Natural killer cell treated with Interleukin-12 subunit alpha and Interleukin-12 subunit beta and Interleukin-15 and Interleukin-18, amount 100 ng/mL, for 72 hours (primary cell): Measurements from ENCODE around the gene GATB. TPM values are rescaled to one million over a fixed set of nuclear protein-coding genes. Genes with fewer than 3 reads are reported as not detected.

Experiments
- ATAC-seq, 2 donors: fragments of 150-1000 bp; cut with Tn5 transposase in 1 of 2; sonication (Bioruptor Pico), chemical (Tn5 transposase) in 1 of 2; 2 replicates each; pipeline ENCODE4 v1.10.0; 2021
- DNase-seq: peaks from one replicate; pipeline ENCODE4 v3.0.0; 2022; ENCODE audit warnings: low spot score
- H3K27ac Mint-ChIP-seq, 2 donors: 1 replicate in 1 of 2; 2 replicates in 1 of 2; pipeline ENCODE4 v1.8.0; 2022; ENCODE audit warnings: mixed read lengths in 2 of 2, mild to moderate bottlenecking in 1 of 2, moderate library complexity in 1 of 2
- H3K27me3 Mint-ChIP-seq, 2 donors: 1 replicate in 1 of 2; 2 replicates in 1 of 2; pipeline ENCODE4 v1.8.0; 2022; ENCODE audit warnings: mixed read lengths in 2 of 2
- H3K36me3 Mint-ChIP-seq: one replicate; pipeline ENCODE4 v1.8.0; 2022; ENCODE audit warnings: mixed read lengths
- H3K4me1 Mint-ChIP-seq, 2 donors: 1 replicate in 1 of 2; 2 replicates in 1 of 2; pipeline ENCODE4 v1.8.0; 2022; ENCODE audit warnings: low read depth in 2 of 2, mixed read lengths in 2 of 2, mild to moderate bottlenecking in 1 of 2
- H3K4me3 Mint-ChIP-seq: one replicate; pipeline ENCODE4 v1.8.0; 2022; ENCODE audit warnings: mixed read lengths
- H3K9me3 Mint-ChIP-seq: 2 replicates; pipeline ENCODE4 v1.8.0; 2022; ENCODE audit warnings: mixed read lengths
- total RNA-seq, 2 donors: library from RNA; stranded (reverse); gene quantifications; one replicate each; pipeline ENCODE4 v1.2.3, GENCODE V29; 2022

The GATB gene
- total RNA-seq, 2 donors from 2014 or later = 15.4 to 18.4 TPM

DNA sequence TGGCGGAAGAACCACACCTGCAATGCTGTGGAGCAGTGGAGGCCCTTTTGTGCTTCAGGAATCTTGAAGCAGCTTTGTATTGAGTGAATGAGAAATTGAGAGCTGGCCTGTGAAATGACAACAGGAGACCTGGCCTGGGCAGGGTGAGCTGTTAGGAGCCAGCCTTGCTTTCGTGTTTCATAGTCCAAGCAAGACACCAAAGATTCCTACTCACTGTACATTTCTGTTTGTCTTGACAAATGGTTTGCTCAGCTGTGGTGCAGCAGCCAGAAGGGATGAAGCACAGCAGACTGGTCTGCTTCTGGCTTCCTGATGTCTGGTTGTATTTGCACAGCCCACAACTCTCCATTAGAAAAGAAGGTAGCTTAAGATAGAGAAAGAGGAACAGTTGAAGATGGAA, 96.5 kb downstream of the GATB start:
- ATAC-seq (no peak), DNase-seq (no peak)
- Mint-ChIP-seq H3K9me3 (no peaks in the 10 kb centered on the region), H3K27me3 (peaks cover 0 to 4% of the 10 kb centered on the region in 2 donors), H3K4me1 (no peaks in the 10 kb centered on the region), H3K36me3 (no peaks in the 10 kb centered on the region), H3K27ac (no peak overlapping the region), H3K4me3 (no peak overlapping the region)

DNA sequence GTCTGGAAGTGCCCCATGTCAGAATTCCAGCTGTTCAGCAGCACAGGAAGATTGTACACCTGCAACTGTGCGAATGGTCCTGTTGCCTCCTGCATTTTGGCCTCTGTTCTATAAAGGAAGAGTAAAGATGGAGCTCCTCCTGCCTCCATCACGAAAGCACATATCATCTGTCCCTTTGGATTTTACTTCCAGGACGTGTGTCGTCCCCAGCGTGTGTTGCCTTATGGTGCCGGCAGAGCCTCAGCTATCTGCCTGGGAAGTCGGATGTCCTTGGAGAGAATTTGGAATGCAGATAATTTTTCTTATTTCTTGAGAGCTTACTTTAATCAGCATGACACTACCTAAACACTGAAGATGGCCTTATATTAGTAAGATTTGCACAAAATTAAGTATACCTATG, 97.7 kb downstream of the GATB start:
- Mint-ChIP-seq H3K9me3 (no peaks in the 10 kb centered on the region), H3K27me3 (peaks cover 0 to 4% of the 10 kb centered on the region in 2 donors), H3K4me3 (no peak overlapping the region), H3K4me1 (no peaks in the 10 kb centered on the region), H3K36me3 (no peaks in the 10 kb centered on the region), H3K27ac (no peak overlapping the region)
- ATAC-seq = no peak
- no peak for DNase-seq

DNA sequence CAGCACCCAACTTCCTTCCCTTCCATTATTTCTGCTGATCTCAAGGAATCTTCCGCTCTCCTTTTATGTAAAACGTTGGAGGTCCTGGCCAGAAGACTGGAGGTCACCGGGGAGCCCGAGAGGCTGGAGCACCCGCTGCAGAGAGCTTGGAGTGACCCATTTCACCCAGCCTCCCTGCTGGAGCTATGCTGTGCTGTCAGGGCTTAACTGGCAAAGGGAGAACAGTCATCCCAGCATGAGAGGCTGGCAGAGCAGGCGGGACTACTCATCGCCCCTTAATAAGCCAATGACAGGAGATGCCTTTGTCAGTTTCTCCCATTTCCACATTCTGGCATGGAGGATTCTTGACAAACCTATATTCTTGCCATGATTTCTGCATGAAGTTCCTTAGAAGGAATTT, 98.9 kb downstream of the GATB start:
- Mint-ChIP-seq H3K27ac (no peak overlapping the region), H3K9me3 (no peaks in the 10 kb centered on the region), H3K4me3 (no peak overlapping the region), H3K4me1 (no peaks in the 10 kb centered on the region), H3K36me3 (no peaks in the 10 kb centered on the region), H3K27me3 (peaks cover 0 to 4% of the 10 kb centered on the region in 2 donors)
- no peak for ATAC-seq
- DNase-seq = no peak

DNA sequence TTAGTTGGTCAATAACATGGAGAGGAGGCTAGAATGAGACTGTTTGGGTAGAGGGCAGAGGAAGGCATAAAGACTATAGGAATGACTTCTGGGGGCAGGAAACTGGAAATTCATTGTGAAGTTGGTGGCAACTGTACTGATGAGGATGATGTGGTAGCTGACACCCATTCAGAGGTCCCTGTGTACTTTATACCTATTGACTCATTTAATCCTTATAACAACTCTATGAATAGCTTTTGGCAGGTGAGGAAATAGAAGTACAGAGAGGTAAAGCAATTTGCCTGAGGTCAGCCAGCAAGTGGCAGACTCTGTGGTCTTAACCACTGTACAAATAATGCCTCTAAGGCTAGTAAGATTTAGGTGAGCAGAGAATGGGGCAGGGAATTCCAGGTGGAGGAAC, 100.1 kb downstream of the GATB start:
- ATAC-seq (no peak), DNase-seq (no peak)
- no peaks in the 10 kb centered on the region for H3K9me3 Mint-ChIP-seq
- no peaks in the 10 kb centered on the region for H3K4me1 Mint-ChIP-seq
- peaks cover 7% of the 10 kb centered on the region in 2 donors for H3K27me3 Mint-ChIP-seq
- no peak overlapping the region for H3K27ac Mint-ChIP-seq
- no peaks in the 10 kb centered on the region for H3K36me3 Mint-ChIP-seq
- H3K4me3 Mint-ChIP-seq = no peak overlapping the region

DNA sequence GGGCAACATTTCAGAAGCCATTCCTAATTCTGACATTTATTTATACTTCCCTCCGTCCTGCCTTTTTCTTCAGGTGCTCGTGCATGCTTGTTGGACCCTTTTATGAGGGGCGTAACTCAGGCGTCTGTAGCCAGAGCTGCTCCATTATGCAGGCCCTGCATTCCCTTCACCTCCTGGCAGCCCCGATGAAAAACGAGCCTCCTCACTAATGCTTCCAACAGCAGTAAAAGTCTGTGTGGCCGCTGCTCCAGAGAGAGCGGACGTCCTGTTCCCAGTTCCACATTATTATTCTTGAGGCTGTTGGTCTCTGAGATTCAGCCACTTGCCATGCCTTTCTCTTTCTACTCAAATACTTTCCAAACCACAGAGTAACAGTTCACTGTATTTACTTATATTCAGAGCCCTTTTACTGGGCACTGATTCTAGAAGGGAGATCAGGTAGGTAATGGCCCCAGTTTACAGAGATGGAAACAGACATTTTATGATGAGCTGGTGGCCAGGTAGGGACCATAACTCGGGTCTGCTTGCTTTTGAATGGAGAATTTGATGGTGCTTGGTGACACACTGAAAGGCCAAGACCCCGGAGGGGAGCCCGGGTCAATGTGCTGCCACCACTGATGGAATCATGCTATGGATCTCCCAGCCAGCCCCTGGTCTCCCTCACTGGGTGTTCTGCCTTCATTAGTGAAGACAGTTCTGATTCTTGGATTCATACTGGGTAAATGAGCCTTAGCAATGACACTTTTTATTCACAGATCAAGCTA, 101.0 kb downstream of the GATB start:
- Mint-ChIP-seq H3K9me3 (no peaks in the 10 kb centered on the region), H3K27ac (peak overlapping the region in 1 of 2 donors; percentile 54), H3K4me3 (no peak overlapping the region), H3K36me3 (no peaks in the 10 kb centered on the region), H3K27me3 (peaks cover 7% of the 10 kb centered on the region in 2 donors), H3K4me1 (no peaks in the 10 kb centered on the region)
- DNase-seq (no peak), ATAC-seq (no peak)

DNA sequence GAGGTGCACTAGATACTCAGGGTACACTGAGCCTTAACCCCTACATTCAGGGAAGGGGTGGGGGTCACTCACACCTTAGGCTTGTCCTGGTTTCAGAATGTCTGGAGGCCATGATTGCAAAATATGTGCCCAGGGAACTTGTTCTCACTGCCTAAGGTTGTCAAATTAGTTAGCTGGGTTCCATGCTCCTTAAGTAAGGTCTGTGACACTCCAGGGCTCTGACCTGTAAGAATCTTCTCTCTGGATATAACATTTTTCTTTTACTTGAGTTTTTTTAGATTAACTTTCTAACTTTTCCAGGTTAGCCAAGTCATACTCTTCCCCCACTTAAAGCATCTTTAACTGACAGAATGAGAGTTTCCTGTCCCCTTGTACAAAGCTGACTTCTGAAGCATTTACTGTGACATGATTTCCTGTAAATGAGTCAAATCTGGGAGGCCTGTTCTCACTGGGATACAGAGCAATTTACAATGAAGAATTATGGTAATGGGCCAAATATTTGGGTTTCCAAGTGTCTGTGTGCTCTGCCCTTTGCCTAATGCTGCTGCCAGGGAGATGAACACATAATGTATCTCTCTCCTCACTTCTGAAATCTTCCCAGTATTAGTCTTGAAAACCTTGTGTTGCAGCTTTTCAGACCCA, 101.7 kb downstream of the GATB start:
- DNase-seq (no peak), ATAC-seq (peak in 1 of 2 donors; percentile 70)
- H3K9me3 Mint-ChIP-seq = no peaks in the 10 kb centered on the region
- peak overlapping the region in 1 of 2 donors; percentile 54 for H3K27ac Mint-ChIP-seq
- peaks cover 7% of the 10 kb centered on the region in 2 donors for H3K27me3 Mint-ChIP-seq
- no peaks in the 10 kb centered on the region for H3K4me1 Mint-ChIP-seq
- H3K4me3 Mint-ChIP-seq = no peak overlapping the region
- no peaks in the 10 kb centered on the region for H3K36me3 Mint-ChIP-seq

DNA sequence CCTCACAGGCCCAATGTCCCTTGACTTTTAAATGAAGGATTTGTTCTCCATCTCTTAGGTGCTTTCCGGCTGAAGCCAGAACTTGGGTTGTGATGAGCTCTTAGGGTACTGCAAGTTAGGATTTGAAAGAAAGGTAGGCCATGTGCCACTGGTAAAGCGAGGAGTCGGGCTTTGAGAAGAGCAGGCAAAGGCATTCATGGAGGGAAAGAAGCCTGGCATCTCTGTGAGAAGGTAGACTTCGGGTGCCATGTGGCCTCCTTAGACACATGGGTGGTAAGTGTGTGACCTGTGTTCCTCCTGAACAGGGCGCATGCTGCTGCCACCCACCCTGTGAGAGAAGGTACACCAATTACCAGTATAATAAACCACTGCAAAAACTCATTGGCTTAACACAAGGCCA, 102.9 kb downstream of the GATB start:
- H3K27me3 Mint-ChIP-seq = peaks cover 7 to 10% of the 10 kb centered on the region in 2 donors
- H3K4me1 Mint-ChIP-seq = no peaks in the 10 kb centered on the region
- no peak overlapping the region for H3K4me3 Mint-ChIP-seq
- no peak overlapping the region for H3K27ac Mint-ChIP-seq
- H3K9me3 Mint-ChIP-seq = no peaks in the 10 kb centered on the region
- no peak for DNase-seq
- ATAC-seq = no peak
- no peaks in the 10 kb centered on the region for H3K36me3 Mint-ChIP-seq

DNA sequence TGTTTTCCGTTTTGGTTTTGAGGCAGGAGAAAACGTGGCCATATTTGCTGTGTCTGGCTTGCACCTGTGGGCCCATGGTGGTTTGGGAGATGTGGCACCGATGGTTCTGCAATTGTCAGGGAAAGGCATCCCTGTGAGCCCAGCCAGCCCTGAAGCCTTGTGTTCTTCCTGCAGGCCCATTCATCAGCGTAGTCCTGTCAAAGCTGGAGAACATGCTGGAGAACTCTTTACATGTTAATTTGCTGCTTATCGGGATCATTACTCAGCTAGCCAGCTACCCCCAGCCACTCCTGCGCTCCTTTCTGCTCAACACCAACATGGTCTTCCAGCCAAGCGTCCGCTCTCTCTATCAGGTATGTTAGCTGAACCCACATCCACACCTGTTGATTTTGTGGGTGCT, 104.7 kb downstream of the GATB start:
- Mint-ChIP-seq H3K9me3 (no peaks in the 10 kb centered on the region), H3K27me3 (peaks cover 12 to 14% of the 10 kb centered on the region in 2 donors), H3K4me1 (no peaks in the 10 kb centered on the region), H3K4me3 (no peak overlapping the region), H3K36me3 (no peaks in the 10 kb centered on the region), H3K27ac (no peak overlapping the region)
- DNase-seq (no peak), ATAC-seq (no peak)

DNA sequence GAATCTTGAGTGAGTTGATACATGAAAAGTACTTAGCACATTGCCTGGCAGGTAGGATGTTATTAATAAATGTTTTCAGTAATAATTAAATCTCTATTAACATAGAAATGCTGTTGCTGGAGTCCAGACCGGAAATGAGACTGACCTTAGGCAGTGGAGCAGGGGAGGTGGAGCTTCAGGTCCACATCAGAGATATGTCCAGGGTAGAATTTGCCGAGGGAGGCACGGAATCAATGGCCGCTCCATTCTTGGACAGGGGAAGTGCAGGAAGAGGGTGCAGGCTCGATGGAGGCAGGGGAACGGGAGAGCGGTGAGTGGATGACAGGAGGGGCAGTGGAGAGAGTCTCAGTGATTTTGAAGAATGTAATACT, 107.3 kb downstream of the GATB start:
- no peaks in the 10 kb centered on the region for H3K36me3 Mint-ChIP-seq
- H3K9me3 Mint-ChIP-seq = no peaks in the 10 kb centered on the region
- no peaks in the 10 kb centered on the region for H3K4me1 Mint-ChIP-seq
- H3K27me3 Mint-ChIP-seq = peaks cover 11 to 21% of the 10 kb centered on the region in 2 donors
- H3K4me3 Mint-ChIP-seq = no peak overlapping the region
- no peak for DNase-seq
- no peak overlapping the region for H3K27ac Mint-ChIP-seq
- no peak for ATAC-seq

DNA sequence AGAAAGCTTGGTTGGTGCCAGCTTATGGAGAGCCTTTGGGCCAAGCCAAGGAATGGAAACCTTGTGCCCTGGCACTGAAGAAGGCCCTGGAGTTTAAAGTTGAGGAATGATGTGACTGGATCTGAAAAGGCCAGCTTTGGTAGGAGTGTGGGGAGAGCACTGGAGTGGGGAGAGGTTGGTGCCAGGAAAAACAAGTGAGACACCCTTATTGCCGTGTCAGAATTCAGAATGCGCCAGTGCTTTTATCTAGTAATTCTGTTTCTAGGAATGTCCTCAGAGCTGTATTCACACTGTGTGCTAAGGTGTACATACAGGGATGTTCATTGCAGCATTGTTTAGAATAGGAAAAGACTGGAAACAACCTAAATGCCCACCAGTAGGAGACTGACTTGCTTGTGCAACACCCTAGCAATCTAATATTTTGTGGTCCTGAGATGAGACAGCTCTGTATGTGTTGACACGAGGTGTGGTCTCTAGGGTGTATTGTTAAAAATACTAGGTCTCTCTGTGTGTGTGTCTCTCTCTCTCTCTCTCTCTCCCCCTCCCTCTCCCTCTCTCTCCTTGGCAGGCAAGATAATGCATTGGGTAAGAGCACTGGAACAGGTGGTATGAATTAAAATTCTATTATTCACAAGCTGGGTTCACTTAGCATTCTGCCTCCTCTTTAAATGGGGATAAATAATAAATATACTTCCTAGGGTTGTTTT, 107.8 kb downstream of the GATB start:
- Mint-ChIP-seq H3K27me3 (peaks cover 11 to 21% of the 10 kb centered on the region in 2 donors), H3K4me1 (no peaks in the 10 kb centered on the region), H3K9me3 (no peaks in the 10 kb centered on the region), H3K27ac (no peak overlapping the region), H3K36me3 (no peaks in the 10 kb centered on the region), H3K4me3 (no peak overlapping the region)
- ATAC-seq (peak in 1 of 2 donors; percentile 46), DNase-seq (no peak)

DNA sequence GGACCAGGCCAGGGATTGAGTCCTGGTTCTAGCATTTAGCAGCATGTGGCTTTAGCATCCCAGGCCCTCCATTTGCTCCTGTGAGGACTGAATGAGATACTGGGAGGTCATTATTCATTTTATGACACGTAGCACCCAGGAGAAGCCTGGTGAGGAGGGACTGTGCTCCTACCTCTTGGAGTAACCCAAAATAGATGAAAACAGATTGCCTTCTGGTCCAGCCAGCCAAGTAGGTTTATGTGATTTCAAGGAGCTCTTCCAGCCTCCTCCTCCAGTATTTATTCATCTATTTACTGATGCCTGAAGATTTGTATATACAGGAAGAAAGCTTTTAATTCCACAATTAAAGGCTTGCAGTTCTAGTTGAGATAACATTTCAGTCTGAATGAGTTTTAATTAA, 109.3 kb downstream of the GATB start:
- Mint-ChIP-seq H3K4me3 (no peak overlapping the region), H3K4me1 (no peaks in the 10 kb centered on the region), H3K27ac (no peak overlapping the region), H3K36me3 (no peaks in the 10 kb centered on the region), H3K27me3 (peaks cover 11 to 20% of the 10 kb centered on the region in 2 donors), H3K9me3 (no peaks in the 10 kb centered on the region)
- no peak for ATAC-seq
- no peak for DNase-seq

DNA sequence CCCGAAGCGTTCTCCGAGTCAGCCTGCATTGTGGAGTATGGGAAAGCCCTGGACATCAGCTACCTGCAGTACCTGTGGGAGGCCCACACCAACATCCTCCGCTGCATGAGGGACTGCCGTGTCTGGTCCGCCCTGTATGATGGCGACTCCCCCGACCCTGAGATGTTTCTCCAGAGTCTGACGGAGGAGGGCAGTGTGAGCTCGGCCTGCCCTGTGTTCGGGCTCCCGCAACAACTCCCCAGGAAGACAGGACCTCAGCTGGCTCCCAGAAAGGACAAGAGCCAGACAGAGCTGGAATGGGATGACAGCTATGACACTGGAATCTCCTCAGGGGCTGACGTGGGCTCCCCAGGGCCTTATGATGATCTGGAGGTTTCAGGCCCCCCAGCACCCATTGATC, 111.3 kb downstream of the GATB start:
- ATAC-seq (peak in 1 of 2 donors; percentile 15), DNase-seq (no peak)

DNA sequence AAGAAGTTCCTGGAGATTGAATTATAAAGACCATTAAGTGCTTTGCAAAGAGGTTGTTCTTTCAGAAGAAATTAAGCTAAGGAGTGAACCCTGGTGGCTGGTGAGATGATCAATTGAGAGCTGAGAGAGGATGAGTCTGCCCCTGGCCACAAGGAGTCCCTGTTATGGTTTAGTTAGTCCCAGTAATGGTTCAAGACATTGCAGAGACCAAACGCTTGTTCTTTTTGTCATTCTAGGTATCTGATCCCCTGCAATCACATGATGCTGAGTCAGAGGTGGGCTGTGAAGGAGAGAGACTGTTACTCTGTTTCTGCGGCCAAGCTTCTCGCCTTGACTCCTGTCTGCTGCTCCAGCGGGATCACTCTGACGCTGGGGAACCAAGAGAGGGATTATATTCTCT, 114.5 kb downstream of the GATB start:
- no peaks in the 10 kb centered on the region for H3K9me3 Mint-ChIP-seq
- ATAC-seq (no peak), DNase-seq (no peak)
- no peaks in the 10 kb centered on the region for H3K36me3 Mint-ChIP-seq
- H3K27ac Mint-ChIP-seq = no peak overlapping the region
- H3K4me1 Mint-ChIP-seq = no peaks in the 10 kb centered on the region
- no peak overlapping the region for H3K4me3 Mint-ChIP-seq
- H3K27me3 Mint-ChIP-seq = peaks cover 15 to 17% of the 10 kb centered on the region in 2 donors

More for the DNA sequence above, 111.3 kb downstream of the GATB start:
- Mint-ChIP-seq H3K9me3 (no peaks in the 10 kb centered on the region), H3K36me3 (no peaks in the 10 kb centered on the region), H3K27ac (no peak overlapping the region), H3K4me1 (no peaks in the 10 kb centered on the region), H3K4me3 (no peak overlapping the region), H3K27me3 (peaks cover 18 to 24% of the 10 kb centered on the region in 2 donors)

DNA sequence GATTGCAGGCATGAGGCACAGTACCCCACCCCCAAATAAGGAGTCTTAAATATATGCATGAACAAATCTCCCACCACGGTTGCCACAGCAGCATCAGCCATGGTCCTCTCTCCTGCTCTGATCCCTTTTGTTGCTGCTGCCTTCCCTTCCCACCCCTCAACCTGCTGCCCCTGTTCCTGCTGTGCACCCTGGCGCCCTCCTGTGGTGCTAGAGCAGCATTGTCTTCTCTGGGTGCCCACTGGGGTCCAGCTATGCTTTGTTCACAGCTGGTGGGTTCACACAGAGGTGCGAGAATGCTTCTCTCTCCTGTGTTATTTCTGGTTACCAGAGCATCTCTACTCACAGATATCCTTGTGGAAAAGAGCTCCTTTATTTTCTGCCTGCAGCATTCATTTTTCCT, 116.2 kb downstream of the GATB start:
- DNase-seq = no peak
- Mint-ChIP-seq H3K9me3 (no peaks in the 10 kb centered on the region), H3K27ac (no peak overlapping the region), H3K27me3 (peaks cover 11 to 13% of the 10 kb centered on the region in 2 donors), H3K4me1 (no peaks in the 10 kb centered on the region), H3K4me3 (no peak overlapping the region), H3K36me3 (no peaks in the 10 kb centered on the region)
- ATAC-seq = peak in 1 of 2 donors; percentile 19
